ENCODE results near the gene SEC61B.

The SEC61B gene

DNA sequence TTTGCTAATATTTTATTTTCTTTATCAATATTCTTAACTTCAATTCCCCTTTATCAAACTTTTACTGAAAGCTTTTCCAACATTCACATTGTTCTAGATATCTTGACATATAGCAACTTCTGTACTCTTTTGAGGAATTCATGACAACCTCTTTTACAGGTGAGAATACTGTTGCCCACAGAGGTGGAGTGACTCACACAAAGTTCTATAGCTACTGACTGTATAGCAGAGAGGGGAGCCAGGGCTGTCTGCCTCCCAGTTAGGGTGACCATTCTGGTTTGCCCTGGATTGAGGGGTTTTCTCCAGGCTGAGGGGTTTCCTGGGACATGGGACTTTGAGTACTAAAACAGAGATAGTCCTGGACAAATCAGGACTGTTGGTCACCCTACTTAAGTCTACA is 16.2 kb downstream of the SEC61B start:
- DNase-seq: no peak

GRCh38 chr9:99239341-99240060 is 17.4 kb downstream of the SEC61B start:
- DNase-seq: no peak

GRCh38 chr9:99241106-99241505 is 19.0 kb downstream of the SEC61B start:
- no peak for DNase-seq

DNA sequence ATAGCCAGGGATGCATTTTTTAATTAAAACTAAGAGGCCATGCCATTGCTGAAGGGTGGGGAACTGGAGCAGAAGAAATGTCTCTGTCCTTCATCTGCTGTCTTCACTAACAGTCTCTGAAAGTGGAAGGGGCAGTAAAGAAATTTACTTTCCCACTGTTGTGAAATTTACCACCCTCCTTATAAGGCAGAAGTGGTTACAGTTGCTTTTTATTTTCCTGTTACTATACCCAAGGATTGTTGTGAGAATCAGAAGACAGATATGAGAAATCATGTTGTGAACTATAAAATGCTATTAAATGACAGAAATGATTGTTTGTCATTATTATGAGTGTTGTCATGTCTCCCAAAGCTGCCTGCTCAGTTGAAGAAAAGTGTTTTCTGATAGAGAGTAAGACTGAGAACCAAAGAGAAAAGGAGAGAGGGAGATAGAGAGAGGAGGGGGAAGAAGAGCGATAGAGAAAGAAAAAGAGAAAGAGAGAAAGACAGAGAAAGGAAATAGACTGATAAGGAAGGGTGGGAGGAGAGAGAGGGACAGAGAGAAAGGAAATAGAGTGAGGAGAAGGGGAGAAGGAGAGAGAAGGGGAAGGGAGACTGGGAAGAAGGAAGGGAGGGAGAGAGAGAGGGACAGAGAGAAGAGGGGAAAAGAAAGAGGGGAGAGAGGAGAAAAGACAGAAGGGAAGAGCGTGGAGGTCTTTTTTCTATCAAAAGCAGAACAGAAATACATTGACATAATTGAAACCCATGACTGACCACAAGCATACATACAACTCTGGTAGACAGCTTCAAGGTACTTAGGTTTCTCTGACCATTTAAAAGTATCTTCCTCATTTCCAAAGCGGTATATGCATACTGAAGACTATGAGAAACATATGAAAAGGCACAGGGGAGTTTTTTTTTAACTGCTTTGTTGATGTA is 22.5 kb downstream of the SEC61B start:
- DNase-seq: no peak

- DNase-seq: no peak
Measured at GRCh38 chr9:99249619-99250018, 27.5 kb downstream of the SEC61B start.

- DNase-seq: no peak
Measured at GRCh38 chr9:99251157-99251556, 29.1 kb downstream of the SEC61B start.

GRCh38 chr9:99253134-99253533 is 31.1 kb downstream of the SEC61B start:
- DNase-seq: no peak

DNA sequence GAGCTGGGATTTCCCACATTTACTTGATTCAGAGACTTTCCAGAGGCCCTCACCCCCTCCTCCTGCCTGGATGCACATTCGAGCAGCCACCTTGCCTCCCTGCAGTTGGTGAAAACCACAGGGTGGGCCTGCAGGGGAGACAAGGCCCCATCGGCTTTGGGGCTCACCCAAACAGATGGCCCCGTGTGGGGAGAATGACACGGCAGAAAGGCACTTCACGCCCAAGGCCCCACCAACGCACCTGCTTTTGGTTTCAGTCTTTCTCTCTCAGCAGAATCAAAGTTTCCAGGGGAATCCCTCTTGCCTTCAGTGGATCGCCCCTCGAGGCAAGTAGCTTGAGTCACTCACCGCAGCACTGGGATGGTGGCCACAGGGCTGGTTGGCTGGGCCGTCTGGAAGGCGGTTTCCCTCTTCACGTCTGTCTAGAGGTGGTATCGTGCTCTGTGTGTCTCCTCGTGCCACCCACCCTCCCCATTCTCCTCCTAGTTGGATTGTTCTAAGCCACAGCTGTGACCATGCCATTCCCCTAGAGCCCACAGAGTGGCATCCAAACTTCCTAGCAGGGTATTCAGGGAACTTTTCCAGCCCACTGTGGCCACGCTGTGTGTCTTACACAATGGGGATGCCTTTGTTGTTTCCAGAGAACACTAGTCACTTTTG is 31.8 kb downstream of the SEC61B start:
- peak; percentile 21 for DNase-seq

DNA sequence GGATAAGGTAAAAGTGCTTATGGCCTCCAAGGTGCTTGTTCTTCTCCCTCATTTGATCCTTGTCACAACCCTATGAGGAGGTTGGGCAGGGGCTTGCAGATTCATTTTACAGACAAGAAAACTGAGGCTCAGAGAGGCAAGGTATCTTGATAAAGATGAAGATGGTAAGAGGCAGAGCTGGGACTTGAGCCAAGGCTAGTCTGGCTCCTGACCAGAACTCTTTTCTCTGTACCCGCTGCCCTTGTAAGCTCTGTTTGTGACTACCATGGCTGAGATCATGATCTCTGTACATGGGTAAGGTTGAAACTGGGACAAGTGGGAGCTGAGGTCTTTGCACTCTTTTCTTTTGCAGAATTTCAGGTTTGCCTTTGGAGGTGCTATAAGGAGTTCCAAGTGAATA is 33.6 kb downstream of the SEC61B start:
- DNase-seq: no peak

DNA sequence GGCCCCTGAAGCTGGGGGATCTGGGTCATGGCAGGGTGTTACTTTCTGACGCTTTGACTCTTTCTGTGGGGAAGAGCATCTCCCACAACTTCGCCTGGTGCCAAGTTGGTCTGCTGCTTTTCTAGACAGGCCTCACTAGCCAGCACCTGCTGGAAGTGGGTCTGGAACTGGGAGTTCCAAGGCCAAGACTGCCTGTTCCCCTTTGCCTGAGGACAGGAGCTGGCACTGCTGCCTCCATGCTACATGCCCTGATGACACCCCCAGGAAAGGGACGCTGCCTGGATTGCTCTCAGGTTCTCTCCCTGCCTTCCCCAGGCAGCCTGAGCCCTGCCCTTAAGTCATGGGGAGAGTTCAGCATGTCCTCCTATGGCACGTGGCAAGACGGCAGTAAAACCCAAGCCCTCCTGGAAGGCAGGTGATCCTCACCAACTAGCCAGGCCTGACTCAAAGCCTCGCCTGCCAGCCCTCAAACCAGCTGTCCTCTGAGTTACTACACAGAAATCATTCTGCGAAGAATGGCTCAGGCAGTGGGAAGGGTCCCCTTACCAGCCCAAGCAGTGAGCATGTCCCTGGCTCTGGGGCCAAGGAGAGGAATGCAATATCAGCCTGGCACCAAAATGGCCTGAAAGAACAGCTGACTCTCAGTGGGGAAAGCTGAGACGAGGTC is 35.8 kb downstream of the SEC61B start:
- DNase-seq: no peak

DNA sequence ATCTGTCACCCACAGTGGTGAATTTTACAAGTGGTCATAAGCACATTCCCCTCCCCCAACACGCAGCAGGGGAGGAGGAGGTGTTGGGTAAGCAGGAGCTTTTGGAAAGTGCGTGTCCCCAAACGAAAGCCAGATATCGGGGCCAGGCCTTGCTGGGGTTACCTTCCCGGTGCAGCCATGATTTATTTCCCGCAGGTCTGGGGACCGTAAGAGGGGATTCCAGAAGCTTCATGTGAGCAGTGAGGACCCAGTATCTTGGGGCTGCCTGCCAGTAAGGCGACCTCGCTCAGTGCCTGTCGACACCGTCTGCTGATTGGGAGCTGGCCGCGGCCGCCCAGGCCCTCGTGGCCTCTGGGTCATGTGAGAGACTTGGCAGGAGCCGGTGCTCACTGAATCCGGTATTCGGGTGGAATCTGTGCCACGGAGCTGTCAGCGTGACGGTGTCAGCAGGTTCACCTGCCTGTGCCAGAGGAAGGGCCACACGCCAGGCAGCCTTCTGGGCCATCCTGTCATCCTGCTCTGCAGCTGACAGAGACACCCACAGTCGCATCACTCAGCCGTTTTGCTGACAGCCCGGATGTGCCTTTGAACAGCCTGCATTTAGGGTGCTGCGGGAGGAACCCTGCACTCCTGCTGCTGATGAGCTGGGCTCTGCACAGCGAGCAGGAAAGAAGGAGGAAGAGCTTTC is 37.3 kb downstream of the SEC61B start:
- DNase-seq: peak; percentile 20

GRCh38 chr9:99261923-99262322 is 39.8 kb downstream of the SEC61B start:
- no peak for DNase-seq

DNA sequence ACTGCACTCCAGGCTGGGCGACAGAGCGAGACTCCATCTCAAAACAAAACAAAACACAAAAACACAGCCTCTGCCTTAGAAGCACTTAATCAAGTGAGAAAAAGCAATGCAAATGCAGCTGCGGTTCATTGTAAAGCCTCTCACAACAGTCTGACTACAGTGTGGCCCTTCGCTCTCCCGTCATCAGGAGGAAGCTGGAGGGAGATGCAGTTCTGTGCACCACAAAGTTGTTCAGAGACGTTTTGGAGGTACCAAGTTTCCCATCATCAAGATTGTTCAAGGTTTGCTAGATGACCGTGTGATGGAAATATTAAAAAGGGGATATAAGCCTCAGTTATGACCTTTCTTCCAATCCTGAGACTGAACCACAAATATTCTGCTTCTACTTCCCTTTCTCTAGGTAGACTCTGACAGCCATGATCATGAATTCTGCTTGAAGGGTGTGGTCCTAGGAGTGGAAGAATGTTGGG is 40.9 kb downstream of the SEC61B start:
- DNase-seq: no peak

DNA sequence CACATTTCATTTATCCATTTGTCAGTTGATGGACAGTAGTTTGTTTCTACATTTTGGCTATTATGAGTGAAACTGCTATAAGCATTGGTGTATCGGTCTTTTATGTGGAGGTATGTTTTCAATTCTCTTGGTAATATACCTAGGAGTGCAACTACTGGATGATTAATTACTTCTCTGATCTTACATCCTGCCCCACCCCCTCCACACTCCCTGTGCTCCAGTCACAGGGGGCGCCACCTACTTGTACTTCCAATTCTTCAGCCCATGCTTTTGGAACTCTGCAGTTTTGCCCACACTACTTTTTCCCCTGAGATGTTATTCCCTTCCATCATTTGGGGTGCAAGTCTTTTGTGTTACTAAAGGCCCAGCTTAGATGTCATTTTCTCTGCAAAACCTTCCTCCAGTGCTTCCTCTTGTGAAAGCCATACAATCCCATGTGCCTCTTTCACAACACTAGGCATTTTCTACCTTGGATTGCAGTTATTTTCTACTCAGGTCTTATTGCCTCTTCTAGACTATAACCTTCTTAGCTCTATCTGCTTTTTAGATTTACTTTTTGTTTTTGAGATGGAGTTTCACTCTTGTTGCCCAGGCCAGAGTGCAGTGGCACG is 42.1 kb downstream of the SEC61B start:
- no peak for DNase-seq

DNA sequence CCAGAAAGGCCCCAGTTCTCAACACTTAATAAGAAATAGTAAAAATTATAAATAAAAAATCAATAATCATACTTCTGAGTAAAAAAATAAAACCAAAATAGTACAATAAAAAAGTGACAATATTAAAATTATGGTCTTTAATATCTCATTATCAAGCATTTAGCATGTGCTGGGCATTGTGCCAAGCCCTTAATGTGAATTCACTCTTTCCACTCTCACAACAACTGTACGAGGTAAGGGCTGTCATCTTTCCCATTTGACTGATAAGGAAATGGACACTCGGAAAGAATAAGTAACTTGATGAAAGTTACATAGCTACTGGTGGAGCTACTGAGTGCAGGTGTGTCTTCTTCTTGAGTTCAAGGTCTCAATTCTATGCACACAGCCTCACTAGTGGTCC is 43.6 kb downstream of the SEC61B start:
- DNase-seq: no peak

DNA sequence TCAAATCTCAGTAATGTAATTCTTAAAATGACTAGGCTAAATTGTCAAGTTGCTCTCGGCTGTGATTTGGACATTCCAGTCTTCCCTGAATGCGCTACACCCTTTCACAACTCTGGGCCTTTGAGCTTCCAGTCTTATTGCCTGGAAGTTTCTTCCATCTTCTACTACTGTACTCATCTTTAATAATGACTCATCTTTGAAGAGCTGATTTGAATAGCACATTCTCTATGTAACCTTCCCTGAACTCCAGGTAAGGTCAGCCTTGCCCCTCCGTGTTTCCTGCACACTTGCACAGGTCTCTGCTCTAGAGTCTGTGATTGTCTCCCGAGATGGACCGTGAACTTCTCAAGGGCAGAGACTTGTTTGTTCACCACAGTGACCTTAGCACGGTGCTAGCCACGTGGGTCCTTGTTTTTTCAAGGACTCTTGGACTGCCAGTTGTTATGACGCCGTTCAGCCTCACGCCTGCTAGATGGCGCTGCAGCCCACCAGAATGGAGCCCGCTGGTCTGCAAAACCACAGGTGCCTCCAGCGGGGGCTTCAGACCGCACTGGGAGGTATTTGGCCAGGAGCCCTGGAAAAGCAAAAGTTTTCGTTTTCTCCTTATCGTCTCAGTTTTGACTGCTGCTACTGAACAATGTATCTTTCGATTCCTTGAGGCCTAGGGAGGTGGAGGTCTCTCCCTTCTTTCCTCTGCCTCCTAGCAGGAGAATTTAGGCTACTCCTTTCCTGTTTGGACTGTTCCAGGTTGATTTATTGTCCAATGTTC is 44.4 kb downstream of the SEC61B start:
- peak; percentile 53 for DNase-seq

GRCh38 chr9:99269416-99269815 is 47.3 kb downstream of the SEC61B start:
- no peak for DNase-seq

GRCh38 chr9:99270491-99270890 is 48.4 kb downstream of the SEC61B start:
- DNase-seq: no peak

DNA sequence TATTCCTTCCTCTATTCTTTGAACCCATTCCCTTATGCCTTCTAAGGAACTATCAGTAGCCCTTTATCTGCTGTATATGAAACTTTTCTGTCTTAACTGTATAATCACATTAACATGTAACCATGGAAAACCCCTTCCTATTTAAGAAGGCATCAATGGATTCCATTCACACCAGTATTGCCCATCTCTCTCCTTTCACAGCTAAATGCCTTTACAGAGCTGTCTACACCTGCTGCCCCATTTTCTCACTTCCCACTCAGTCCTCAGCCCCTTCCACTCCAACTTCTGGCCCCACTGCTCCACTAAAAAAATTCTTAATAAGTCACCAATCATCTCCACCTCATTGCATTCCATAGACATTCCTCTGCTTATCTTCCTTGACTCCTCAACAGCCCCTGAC is 50.8 kb downstream of the SEC61B start:
- DNase-seq: no peak

DNA sequence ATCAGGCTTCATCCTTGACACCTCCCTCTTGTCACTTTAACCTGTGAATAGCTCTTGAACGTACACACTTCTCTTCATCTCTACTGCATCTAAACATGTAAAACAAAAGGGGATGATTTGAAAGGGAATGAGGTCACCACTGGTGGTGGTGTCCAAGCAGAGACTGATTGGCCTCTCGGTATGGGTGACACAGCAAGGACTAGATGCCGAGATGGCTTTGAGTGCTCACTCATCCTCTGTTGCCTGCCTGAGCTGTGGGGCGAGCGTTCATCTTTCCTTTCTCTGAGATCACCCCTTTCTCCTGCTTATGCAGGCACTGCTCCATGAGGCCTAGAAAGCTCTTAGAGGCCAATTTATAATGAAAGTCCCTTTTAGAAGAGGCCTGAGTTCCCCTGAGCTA is 51.9 kb downstream of the SEC61B start:
- DNase-seq: no peak

- no peak for DNase-seq
Measured at GRCh38 chr9:99274495-99274894, 52.4 kb downstream of the SEC61B start.
